HL-60 (cell line): Measurements from ENCODE around the gene DHX38.

Source experiments
- DNase-seq, 2 experiments: peaks; one replicate each; pipeline ENCODE4 v3.0.0-alpha.2; 2010 to 2020; ENCODE audit warnings: low read depth in 1 of 2, low spot score in 1 of 2
- H3K27ac ChIP-seq: fragments of 250-450 bp; sonication (Bioruptor Pico); replicated peaks from 2 replicates; pipeline ENCODE4 v1.5.1; 2020; ENCODE audit warnings: mild to moderate bottlenecking, moderate library complexity
- H3K27me3 ChIP-seq: fragments of 250-450 bp; sonication (Bioruptor Pico); 2 replicates; pipeline ENCODE4 v1.5.1; 2021; ENCODE audit warnings: mild to moderate bottlenecking, moderate library complexity; ENCODE audit not compliant: insufficient read depth, poor library complexity, severe bottlenecking
- H3K4me3 ChIP-seq: replicated peaks from 2 replicates; pipeline ENCODE4 v1.5.1; 2011; ENCODE audit warnings: mild to moderate bottlenecking, control low read depth, low read length; ENCODE audit not compliant: insufficient read depth
- CTCF ChIP-seq: IDR thresholded peaks from one replicate; pipeline ENCODE4 v1.5.1; 2011; ENCODE audit warnings: low read length, control low read depth, inconsistent platforms; ENCODE audit not compliant: insufficient read depth
- GABPA ChIP-seq: IDR thresholded peaks from 2 replicates; pipeline ENCODE4 v1.6.1; 2012; ENCODE audit warnings: low read depth
- POLR2AphosphoS5 ChIP-seq: IDR thresholded peaks from 2 replicates; pipeline ENCODE4 v1.6.1; 2012; ENCODE audit warnings: low read depth
- SPI1 ChIP-seq: IDR thresholded peaks from 2 replicates; pipeline ENCODE4 v1.6.1; 2012; ENCODE audit warnings: low read depth, mild to moderate bottlenecking, borderline replicate concordance
- TF ChIP-seq, protein P1 (sequence below): IDR thresholded peaks from 2 replicates; pipeline ENCODE4 v1.6.1; 2012; ENCODE audit warnings: low read depth; ENCODE audit not compliant: insufficient replicate concordance

DHX38 gene

GRCh38 chr16:72124148-72124547 lies 30.5 kb downstream of the DHX38 start:
- Histone ChIP-seq H3K27ac (no peak overlapping the region), H3K27me3 (no peaks in the 10 kb centered on the region), H3K4me3 (no peak overlapping the region)
- TF ChIP-seq, protein P1, sequence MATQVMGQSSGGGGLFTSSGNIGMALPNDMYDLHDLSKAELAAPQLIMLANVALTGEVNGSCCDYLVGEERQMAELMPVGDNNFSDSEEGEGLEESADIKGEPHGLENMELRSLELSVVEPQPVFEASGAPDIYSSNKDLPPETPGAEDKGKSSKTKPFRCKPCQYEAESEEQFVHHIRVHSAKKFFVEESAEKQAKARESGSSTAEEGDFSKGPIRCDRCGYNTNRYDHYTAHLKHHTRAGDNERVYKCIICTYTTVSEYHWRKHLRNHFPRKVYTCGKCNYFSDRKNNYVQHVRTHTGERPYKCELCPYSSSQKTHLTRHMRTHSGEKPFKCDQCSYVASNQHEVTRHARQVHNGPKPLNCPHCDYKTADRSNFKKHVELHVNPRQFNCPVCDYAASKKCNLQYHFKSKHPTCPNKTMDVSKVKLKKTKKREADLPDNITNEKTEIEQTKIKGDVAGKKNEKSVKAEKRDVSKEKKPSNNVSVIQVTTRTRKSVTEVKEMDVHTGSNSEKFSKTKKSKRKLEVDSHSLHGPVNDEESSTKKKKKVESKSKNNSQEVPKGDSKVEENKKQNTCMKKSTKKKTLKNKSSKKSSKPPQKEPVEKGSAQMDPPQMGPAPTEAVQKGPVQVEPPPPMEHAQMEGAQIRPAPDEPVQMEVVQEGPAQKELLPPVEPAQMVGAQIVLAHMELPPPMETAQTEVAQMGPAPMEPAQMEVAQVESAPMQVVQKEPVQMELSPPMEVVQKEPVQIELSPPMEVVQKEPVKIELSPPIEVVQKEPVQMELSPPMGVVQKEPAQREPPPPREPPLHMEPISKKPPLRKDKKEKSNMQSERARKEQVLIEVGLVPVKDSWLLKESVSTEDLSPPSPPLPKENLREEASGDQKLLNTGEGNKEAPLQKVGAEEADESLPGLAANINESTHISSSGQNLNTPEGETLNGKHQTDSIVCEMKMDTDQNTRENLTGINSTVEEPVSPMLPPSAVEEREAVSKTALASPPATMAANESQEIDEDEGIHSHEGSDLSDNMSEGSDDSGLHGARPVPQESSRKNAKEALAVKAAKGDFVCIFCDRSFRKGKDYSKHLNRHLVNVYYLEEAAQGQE, result no peak
- TF ChIP-seq POLR2AphosphoS5 (no peak), GABPA (no peak), CTCF (no peak), SPI1 (no peak)
- no peak for DNase-seq

DNA sequence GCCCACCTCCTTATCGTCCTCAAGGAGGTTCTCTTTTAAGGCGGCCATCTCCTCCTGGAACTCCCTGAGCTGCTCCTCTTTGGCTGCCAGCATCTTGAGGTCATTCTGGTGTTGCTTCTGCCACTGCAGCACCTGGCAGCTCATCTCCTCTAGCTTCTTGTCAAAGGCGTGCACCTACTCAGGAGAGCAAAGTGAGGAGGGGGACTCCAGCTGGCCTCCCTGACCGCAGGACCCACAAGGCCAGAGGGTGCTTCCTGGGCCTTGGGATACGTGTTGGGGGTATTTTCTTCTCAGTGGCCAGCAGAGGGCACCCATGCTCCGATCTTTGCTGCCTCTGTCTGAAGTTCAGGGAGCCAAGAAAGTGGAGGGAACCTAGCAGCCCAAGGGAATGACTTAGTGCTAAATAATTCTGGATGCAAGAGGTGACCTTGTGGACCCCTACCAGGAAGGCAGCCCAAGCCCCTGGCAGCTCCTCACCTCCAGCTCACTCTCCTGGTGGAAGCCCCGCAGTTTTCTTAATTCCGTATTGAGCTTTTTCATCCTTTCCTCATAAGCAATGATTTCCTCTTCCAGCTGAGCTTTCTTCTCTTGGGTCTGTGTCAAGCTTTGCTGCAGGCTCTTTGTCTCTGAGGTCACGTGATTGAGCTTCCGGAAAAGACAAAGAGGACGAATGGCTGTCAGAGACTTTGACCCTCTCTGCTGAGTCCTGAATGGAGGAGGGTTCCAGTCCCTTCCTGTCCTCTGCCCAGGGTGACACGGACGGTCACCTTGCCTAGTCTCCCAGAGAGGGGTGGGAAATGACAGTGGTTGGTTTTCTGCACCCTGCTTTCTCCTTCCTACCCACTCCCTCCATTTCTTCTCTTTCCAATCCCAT lies 31.4 kb downstream of the DHX38 start:
- Histone ChIP-seq H3K27ac (peak overlapping the region; percentile 21), H3K27me3 (no peaks in the 10 kb centered on the region), H3K4me3 (no peak overlapping the region)
- TF ChIP-seq CTCF, result peak; percentile 78
- TF ChIP-seq, protein P1, result no peak
- peak; percentile 54 to 74 for DNase-seq

- Histone ChIP-seq H3K4me3 (no peak overlapping the region), H3K27ac (peak overlapping the region; percentile 21), H3K27me3 (no peaks in the 10 kb centered on the region)
- DNase-seq, result peak in 1 of 2 experiments; percentile 44
- no peak; the same call in 1 of the 2 replicates for TF ChIP-seq SPI1
- TF ChIP-seq, protein P1, result no peak
- TF ChIP-seq CTCF, result no peak
- TF ChIP-seq GABPA, result no peak
- TF ChIP-seq POLR2AphosphoS5, result no peak
These were observed 32.2 kb downstream of the DHX38 start for GRCh38 chr16:72125635-72126428.
